Renal cortical epithelial cell (primary cell): Measurements from ENCODE around the gene DNPEP. TPM values are rescaled to one million over a fixed set of nuclear protein-coding genes. Genes with fewer than 3 reads are reported as not detected.

Experiments used
- DNase-seq: peaks from one replicate; pipeline ENCODE4 v3.0.0-alpha.2; 2011; ENCODE audit warnings: low read depth
- total RNA-seq: library from RNA; depleted of rRNA; stranded (reverse); fragments of >200 nt; gene quantifications from 2 replicates; pipeline ENCODE4 v1.2.3, GENCODE V29; 2014

The DNPEP gene
- total RNA-seq: 53.1 and 61.0 TPM in 2 replicates

DNA sequence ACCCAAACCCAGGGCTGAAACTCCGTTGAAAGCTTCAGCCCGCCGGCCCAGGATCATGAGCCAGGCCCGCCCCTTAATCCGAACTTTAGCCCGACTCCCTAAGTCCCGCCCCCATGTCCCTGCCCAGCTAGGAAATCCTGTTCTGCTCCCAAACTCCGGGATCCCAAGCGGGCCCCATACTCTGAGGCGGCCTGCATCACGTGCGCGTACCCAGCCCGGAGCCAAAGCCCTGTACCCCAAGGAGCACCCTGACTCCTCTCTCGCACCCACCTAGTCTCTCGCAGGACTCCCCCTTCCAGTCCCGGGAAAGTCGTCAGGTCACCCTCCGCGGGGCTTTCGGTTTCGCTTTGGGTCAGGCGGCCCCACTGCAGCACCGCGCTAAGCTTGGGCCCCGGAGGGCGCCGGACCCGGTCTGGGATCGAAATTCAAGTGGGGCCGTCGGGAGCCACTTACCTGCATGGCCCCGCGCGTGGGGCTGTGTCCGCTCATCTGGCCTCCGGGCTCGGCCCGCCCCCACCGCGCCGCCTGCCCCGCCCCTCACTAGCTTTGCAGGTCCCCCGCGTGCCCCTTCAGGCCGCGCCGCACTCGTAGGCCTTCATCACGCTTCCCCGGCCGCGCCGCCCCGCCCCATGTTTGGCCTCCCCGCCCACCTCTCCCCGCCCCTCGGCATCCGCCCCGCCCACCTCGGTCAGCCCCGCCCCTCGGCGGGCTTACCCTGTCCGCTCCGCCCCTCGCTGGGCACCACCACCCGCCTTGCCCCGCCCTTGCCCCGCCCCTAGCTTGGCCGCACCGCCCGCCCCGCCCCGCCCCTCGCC lies at the start of gene DNPEP:
DNPEP (minus strand) TSS at position 607 of the 815 bp plus-strand sequence; CDS start at position 489, 118 bp downstream.
- peak; percentile 60 for DNase-seq

DNA sequence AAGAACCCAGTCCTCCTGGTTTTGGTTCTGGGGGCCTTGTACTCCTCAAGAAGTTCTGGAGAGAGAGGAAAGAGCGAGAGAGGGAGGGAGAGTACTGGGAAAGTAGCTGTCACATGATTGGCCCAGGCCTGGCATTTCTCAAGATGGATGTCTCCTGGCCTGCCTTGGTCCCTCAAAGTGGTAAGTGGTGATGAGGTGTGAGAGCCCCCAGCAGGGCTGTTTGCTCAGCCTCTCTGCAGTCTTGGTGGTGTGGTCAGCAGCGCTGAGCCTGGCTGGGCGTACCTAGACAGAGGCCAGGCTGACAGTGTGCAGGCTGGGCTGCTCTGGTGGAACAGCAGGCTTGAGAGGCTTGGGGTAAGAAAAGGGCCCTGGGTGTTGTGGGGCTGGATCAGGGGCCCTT lies 49.4 kb upstream of the DNPEP start:
- no peak for DNase-seq

DNA sequence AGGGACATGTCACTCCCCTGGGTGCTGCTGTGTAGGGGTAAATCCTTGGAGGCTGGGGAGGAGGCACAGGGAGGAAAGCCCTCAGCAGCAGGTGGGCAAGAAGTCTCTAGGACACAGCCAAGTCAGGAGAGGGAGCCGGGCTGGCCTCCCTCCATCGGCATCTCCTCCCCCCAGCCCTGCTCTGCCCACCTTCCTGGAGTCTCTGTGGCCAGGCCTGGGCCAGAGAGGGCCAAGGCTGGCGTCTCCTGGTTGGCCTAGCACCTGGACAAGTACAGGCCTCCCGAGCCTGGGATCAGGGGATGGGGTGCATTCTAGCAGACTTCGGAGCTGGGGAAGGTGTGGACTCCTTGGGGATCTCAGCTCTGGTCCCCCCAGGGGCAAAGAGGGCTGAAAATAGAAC lies 48.8 kb upstream of the DNPEP start:
- no peak for DNase-seq

DNA sequence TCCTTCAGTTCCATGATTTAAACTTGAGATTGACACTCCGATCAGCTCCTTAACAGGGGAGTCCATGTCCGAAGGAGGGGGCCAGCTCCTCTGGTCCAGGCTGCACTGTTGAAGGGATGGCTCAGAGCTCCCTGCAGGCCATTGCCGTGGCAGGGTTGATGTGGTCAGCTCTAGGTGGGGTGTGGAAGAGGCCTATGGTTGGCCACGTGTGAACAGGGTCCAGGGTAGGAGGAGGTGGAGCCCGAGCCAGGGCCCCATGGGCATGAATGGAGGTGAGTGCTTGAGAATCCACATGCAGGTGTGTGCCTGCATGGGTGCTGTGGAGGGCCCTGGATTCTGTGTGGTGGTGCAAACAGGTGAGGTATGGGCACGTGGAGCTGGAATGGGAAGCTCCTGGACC lies 48.0 kb upstream of the DNPEP start:
- DNase-seq: no peak

DNA sequence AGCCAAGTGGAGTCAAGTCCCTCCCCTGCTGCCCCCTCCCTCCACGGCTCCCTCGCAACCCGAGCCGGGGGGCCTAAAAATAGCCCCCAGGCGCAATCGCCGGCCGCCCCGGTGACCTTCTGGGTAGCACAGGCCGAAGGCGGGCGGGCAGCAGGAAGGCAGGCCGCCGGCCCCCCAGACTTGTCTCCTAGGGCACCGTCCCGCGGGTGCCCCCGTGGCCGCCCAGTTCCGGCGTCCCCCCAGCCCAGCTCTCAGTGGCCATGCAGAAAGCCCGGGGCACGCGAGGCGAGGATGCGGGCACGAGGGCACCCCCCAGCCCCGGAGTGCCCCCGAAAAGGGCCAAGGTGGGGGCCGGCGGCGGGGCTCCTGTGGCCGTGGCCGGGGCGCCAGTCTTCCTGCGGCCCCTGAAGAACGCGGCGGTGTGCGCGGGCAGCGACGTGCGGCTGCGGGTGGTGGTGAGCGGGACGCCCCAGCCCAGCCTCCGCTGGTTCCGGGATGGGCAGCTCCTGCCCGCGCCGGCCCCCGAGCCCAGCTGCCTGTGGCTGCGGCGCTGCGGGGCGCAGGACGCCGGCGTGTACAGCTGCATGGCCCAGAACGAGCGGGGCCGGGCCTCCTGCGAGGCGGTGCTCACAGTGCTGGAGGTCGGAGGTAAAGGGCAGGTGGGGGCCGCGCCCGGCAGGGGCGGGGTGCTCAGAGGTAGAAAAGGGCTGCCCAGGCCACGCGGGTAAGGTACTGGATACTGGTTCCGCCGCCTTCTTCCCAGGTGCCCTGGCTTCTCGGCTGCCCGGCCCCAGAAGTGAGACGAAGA lies 47.2 kb upstream of the DNPEP start, which contains the start of gene SPEG:
SPEG (plus strand) TSS at position 126 of the 808 bp plus-strand sequence; CDS start at position 261, 135 bp downstream.
- no peak for DNase-seq

DNA sequence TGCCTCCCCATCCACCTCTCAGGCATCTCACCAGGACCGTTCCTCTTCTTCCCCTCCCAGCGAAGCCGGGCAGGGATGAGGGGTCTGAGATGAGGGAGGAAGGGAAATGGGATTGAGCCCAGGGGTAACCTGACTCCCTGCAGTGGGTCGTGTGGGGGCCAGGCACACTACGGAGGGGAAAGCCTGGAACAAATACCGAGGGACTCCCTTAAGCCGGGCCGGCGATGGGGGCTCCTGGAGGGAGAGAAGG lies 46.7 kb upstream of the DNPEP start:
- DNase-seq: no peak

DNA sequence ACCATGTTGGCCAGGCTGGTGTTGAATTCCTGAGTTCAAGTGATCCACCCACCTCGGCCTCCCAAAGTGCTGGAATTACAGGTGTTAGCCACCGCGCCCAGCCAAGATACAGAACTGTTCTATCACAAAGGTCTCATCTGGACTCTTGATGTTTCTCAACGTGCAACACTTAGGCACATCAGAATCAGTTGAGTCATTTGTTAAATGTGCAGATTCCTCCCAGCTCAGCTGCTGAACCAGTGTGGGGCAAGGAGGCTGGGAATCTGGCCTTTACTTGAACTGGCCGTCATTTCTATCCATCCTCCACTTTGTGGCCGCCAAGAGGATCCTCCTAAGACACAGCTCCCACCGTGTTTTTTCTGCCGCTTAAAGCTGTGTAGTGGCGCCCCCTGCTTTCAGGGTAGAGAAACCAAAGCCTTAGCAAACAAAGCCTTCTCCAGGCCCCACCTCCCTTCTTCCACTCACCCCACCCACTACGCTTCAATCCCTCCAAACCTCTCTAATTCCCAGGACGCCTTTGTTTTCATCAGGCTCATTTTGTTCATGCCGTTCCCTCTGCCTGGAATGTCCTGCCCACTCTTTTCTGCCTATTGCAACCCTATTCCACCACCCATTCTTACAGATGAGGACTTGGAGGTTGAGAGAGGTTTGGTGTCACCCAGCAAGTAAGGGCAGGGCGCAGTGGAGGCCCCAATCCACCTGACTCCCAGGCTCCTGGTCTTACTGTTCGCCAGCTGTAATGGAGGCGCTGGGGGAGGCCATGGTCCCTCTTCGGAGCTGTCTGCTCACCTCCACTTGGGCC lies 46.2 kb upstream of the DNPEP start:
- DNase-seq: no peak

DNA sequence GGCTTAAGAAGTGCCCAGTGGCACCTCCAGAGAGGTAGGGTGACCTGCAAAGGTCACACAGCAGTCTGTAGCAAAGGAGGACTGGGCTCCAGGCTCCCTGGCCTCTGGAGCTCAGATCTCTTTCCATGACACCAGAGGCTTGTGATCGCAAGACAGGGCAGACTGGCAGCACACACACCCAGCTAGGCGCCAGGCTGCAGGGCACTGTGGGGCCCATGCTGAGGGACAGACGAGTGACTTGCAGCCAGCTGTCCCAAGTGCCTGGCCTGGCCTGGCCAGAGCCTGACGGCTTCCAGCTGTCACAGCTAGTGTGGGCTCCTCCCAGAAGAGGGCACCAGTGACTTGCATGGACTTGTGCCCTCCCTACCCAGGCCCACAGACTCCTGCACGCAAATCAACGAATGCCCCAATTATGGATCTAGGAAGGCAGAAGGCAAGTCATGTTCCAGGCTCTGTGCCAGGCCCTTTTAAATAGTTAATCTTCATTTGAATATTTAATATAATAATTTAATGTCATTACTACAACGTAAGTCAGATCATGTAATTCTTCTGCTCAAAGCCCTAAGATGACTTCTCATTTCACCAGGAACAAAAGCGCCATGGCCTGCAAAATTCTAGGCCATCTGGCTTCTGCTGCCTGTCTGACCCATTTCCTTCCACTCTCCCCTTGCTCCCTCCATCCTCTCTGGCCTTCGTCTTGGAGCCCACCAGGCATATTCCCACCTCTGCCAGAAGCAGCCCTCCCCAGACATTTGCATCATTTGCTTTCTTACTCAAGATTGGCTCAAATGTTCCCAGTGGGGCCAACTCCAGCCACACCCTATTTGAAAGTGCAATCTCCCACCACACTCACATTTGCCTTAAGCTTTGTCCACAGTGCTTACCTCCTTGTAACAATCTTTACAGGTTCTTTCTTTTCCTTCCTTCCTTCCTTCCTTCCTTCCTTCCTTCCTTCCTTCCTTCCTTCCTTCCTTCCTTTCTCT lies 43.2 kb upstream of the DNPEP start:
- peak; percentile 26 for DNase-seq

DNA sequence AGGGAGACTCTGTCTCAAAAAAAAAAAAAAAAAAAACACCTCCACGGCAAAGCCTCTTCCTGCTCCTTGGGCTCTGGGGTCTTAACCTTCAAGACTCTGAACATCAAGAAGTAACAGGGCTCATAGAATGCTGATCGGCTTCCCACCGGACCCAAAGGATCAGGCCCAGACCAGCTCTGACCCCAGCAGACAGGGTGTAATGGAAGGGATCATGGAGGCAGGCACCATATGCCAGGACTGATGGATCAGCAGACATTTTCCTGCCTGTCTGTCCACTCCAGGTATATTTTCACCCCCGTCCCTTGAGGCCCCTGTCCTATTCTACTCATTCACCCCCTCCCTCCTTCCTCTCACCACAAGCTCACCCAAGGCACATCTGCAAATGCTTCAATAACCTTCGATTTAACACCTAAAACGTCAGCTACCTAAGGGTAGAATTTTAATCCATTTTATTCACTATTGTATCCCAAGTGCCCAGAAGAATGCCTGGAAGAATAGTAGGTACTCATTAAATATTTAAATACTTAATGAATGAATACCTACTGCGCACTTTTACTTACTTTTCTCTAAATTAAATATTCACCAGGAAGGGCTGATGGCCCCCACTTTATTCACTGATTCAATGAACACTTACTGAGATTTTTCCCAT lies 42.4 kb upstream of the DNPEP start:
- DNase-seq: no peak

DNA sequence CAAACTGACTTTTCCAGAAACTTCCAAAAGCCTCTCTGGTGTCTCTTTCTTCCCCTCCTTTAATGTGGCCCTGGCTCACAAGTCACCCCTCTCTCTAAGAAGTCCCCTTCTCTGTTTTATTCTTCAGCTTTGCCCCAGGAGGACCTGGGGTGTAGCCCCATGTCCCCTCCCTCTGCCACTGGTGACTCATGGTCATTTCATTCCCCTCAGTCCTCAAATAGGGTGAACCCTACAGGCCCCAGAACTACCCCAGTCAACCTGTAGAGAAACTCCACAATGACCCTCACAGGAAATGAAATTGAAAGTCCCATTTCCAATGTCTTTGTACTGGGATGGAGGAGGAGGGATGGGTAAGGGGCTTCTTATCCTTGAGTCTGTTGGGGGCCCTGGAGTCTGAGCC lies 40.8 kb upstream of the DNPEP start:
- DNase-seq: no peak

DNA sequence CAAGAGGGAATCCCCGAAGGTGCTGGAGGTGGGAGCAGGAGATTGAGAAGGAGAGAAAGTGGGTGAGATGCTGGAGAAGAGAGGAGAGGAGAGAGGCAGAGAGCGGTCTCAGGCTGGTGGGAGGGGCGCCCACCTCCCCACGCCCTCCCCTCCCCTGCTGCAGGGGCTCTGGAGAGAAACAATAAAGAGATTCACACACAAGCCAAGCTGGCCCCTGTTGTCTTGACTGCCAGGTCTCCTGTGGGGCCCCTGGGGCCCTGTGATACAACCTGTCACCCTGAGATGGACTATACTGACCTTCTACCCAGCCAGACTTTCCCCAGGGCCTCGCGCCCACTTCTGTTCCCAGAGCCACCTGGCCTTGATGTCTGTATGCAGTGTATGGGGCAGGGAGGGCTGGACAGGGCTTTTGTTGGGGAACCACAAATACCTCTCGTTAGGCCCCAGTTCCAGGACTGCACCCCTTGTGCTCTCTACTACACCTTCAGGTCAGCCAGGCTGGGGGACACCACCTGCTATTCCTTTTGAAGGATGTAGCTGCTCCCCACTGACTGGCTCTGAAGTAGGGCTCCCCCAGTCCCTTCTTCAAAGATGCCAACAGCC lies 38.9 kb upstream of the DNPEP start:
- DNase-seq: no peak

DNA sequence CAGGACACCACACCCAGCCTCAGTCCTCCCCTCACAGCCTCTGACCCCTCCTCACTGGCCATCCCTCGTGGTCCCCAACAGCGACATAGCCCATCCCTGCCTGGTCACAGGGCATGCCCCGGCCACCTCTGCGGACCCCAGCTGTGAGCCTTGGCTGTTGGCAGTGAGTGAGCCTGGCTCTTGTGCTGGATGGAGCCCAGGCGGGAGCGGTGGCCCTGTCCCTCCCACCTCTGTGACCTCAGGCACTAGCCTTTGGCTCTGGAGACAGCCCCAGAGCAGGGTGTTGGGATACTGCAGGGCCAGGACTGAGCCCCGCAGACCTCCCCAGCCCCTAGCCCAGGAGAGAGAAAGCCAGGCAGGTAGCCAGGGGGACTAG lies 38.3 kb upstream of the DNPEP start:
- DNase-seq: no peak

DNA sequence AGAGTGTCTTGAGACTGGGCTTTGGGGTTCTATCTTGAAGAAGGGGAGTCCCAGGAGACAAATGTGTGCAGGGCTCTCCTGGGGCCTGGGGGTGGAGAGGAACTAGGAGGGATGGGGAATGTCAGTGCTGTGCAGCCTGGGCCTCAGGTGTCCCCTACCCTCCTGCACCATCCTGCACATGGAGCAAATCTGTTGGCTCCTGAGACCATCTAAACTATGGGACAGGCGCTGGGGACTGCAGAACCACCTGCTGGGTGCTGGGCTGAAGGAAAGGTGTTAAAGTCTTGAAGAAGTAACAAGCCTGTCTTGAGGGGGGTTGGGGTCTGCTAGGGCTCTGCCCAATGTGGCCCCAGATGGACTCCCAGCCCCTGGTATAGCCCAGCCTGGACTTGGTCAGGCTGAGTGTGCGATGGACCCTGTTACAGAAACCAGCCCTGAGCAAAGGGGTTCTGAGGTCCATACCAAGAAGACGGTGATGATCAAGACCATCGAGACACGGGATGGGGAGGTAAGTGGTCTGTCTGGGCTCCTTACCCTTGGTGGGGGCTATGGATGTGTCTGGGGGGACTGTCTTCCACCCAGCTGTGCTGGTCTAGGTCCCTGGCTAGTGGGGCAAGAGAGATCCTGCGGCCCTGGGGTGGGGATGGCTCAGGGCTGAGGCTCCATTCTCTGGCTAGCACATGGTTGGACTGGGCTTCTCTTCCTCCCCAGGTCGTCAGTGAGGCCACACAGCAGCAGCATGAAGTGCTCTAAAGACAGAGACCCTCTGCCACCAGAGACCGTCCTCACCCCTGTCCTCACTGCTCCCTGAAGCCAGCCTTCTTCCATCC lies 37.7 kb upstream of the DNPEP start:
- DNase-seq: no peak

DNA sequence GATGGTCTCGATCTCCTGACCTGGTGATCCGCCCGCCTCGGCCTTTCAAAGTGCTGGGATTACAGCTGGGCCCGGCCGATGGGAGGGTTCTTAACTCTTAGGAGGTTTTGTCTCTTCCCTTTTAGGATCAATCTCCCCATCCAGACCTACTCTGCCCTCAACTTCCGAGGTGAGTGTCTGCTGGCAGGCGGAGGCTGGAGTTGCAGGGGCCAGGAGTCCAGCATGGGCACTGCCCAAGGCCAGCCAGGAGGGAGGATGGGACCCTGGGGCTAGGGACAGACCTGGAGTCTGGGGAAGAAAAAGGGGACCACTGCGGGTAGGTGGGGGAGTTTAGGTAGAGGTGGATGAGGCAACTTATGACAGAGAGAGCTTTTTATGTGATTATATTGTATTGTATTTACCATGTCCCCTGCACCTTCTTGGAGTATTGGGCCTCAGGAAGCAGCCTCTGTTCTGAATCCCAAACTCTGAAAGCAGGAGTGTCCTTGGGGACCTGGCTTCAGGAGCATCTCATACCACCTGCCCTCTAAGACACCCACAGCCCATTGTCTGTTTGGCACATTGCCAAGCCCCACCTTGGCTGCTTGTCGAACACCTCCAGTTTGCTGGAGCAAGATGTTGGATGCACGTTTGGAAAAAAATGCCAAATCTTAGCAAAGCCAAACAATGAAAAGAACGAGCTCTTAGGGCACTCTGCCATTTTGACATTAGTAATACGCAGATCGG lies 36.1 kb upstream of the DNPEP start:
- DNase-seq: no peak

DNA sequence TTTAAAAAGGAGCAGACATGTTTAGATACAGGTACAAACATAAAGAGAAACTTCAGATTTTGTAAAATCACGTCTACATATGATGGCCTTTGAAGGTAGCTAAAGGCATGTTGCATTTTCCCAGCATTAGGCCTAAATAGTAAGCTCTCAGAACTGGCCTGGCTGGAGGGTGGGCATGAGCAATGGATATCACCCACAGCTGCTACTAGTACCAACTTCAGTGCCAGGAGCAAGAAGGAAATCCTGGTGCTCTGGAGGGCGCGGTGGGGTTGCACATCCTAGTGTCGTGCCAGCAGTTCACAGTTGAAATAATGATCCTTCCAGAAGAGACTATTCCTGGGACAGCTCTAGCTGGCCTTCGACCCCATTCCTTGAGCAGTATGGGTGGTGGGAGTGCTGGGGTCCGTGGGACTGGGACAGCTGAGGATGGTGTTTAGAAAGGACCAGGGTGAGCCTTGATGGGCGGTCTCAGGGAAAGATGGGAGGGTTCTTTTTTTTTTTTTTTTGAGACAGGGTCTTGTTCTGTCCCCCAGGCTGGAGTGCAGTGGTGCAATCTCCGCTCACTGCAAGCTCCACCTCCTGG lies 35.3 kb upstream of the DNPEP start:
- no peak for DNase-seq

DNA sequence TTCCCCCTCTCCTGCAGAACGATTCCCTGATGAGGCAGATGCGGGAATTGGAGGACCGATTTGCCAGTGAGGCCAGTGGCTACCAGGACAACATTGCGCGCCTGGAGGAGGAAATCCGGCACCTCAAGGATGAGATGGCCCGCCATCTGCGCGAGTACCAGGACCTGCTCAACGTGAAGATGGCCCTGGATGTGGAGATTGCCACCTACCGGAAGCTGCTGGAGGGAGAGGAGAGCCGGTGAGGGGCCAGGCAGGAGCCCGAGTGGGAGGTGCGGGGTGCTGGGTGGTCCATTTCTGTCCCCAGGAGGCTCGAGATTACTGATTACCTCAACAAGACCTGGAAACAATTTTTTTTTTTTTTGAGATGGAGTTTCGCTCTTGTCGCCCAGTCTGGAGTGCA lies 33.6 kb upstream of the DNPEP start:
- DNase-seq: no peak

DNA sequence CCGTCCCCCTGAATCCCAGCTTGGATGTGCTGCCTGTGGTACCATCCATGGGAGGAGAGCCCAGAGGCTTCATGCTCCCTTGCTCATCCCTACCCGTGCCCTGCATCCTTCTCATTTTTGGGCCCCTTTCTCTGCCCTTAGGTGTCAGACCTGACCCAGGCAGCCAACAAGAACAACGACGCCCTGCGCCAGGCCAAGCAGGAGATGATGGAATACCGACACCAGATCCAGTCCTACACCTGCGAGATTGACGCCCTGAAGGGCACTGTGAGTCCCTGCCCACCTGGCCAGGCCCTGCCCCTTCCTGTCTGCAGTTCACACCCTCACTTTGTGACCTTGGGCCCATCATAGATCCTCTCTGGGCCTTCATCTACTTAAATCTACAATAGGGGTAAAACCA lies 33.0 kb upstream of the DNPEP start:
- no peak for DNase-seq
